Astrocyte (in vitro differentiated cells and primary cell): Measurements from ENCODE around the gene FFAR1. TPM values are rescaled to one million over a fixed set of nuclear protein-coding genes. Genes with fewer than 3 reads are reported as not detected.

ENCODE experiments used
- DNase-seq: peaks from one replicate; pipeline ENCODE4 v3.0.0-alpha.2; 2010; ENCODE audit warnings: low read depth
- FAIRE-seq: peaks from 2 replicates; lab custom pipeline; 2011; peaks lifted over from hg19 to GRCh38; lab: Jason Lieb, UNC
- H2AFZ ChIP-seq: 2 replicates; pipeline ENCODE4 v1.6.0; 2012; ENCODE audit warnings: low read depth, low read length, inconsistent platforms
- H3K27ac ChIP-seq: 2 replicates; pipeline ENCODE4 v1.5.1; 2011; ENCODE audit warnings: low read depth, low read length, inconsistent platforms
- H3K27me3 ChIP-seq: 2 replicates; pipeline ENCODE4 v1.6.0; 2011; ENCODE audit warnings: low read length, inconsistent platforms; ENCODE audit not compliant: insufficient read depth
- H3K36me3 ChIP-seq: 2 replicates; pipeline ENCODE4 v1.5.1; 2011; ENCODE audit warnings: low read length, inconsistent platforms; ENCODE audit not compliant: insufficient read depth
- H3K4me1 ChIP-seq: 2 replicates; pipeline ENCODE4 v1.5.1; 2011; ENCODE audit warnings: low read length, inconsistent platforms; ENCODE audit not compliant: insufficient read depth
- H3K4me2 ChIP-seq: 2 replicates; pipeline ENCODE4 v1.6.0; 2012; ENCODE audit warnings: low read length, inconsistent platforms
- H3K4me3 ChIP-seq: 2 replicates; pipeline ENCODE4 v1.5.1; 2011; ENCODE audit warnings: low read depth, mild to moderate bottlenecking, low read length, inconsistent platforms; ENCODE audit not compliant: insufficient read depth
- H3K79me2 ChIP-seq: 2 replicates; pipeline ENCODE4 v1.6.0; 2012; ENCODE audit warnings: mild to moderate bottlenecking, low read length, inconsistent platforms; ENCODE audit not compliant: insufficient read depth
- H3K9ac ChIP-seq: 2 replicates; pipeline ENCODE4 v1.6.0; 2012; ENCODE audit warnings: mild to moderate bottlenecking, low read length, inconsistent platforms
- H3K9me3 ChIP-seq: 2 replicates; pipeline ENCODE4 v1.5.1; 2012; ENCODE audit warnings: low read depth, mild to moderate bottlenecking, low read length, inconsistent platforms; ENCODE audit not compliant: insufficient read depth
- H4K20me1 ChIP-seq: 2 replicates; pipeline ENCODE4 v1.6.0; 2012; ENCODE audit warnings: low read length, inconsistent platforms; ENCODE audit not compliant: insufficient read depth
- H3K27ac Mint-ChIP-seq: one replicate; pipeline ENCODE4 v1.8.0; 2021; ENCODE audit warnings: mild to moderate bottlenecking, mixed read lengths; ENCODE audit not compliant: unreplicated experiment
- H3K27me3 Mint-ChIP-seq: one replicate; pipeline ENCODE4 v1.8.0; 2021; ENCODE audit warnings: low read depth, mixed read lengths; ENCODE audit not compliant: unreplicated experiment
- H3K36me3 Mint-ChIP-seq: one replicate; pipeline ENCODE4 v1.8.0; 2021; ENCODE audit warnings: low read depth, mixed read lengths; ENCODE audit not compliant: unreplicated experiment
- H3K4me1 Mint-ChIP-seq: one replicate; pipeline ENCODE4 v1.8.0; 2021; ENCODE audit warnings: low read depth, mixed read lengths; ENCODE audit not compliant: unreplicated experiment
- H3K4me3 Mint-ChIP-seq: one replicate; pipeline ENCODE4 v1.8.0; 2021; ENCODE audit warnings: mild to moderate bottlenecking, moderate library complexity, mixed read lengths; ENCODE audit not compliant: unreplicated experiment
- H3K9me3 Mint-ChIP-seq: one replicate; pipeline ENCODE4 v1.8.0; 2021; ENCODE audit warnings: mild to moderate bottlenecking, mixed read lengths; ENCODE audit not compliant: unreplicated experiment
- CTCF ChIP-seq: IDR thresholded peaks from 2 replicates; pipeline ENCODE4 v1.5.1; 2011; ENCODE audit warnings: low read depth, mild to moderate bottlenecking, inconsistent platforms, low read length, moderate library complexity; ENCODE audit not compliant: insufficient read depth
- EZH2 ChIP-seq: IDR thresholded peaks from 2 replicates; pipeline ENCODE4 v1.6.1; 2012; ENCODE audit warnings: mild to moderate bottlenecking, low read length, inconsistent platforms; ENCODE audit not compliant: insufficient read depth
- total RNA-seq: library from RNA; stranded (reverse); gene quantifications from 2 replicates; pipeline ENCODE4 v1.2.1, GENCODE V29; 2021

The FFAR1 gene
- total RNA-seq, 1 donor from 2014 or later = not detected

- H3K79me2 ChIP-seq = no peaks in the 10 kb centered on the region
- H3K27me3 ChIP-seq = peaks cover 3% of the 10 kb centered on the region
- no peak overlapping the region for H3K27ac Mint-ChIP-seq
- H3K4me1 ChIP-seq = no peaks in the 10 kb centered on the region
- peak; percentile 32 for DNase-seq
- H3K27ac ChIP-seq = no peak overlapping the region
- TF ChIP-seq CTCF (peak; percentile 68), EZH2 (no peak)
- H2AFZ ChIP-seq = peak overlapping the region; percentile 56
- H3K9ac ChIP-seq = no peak overlapping the region
- H3K4me3 Mint-ChIP-seq = no peak overlapping the region
- no peaks in the 10 kb centered on the region for H4K20me1 ChIP-seq
- H3K36me3 ChIP-seq = no peaks in the 10 kb centered on the region
- no peak overlapping the region for H3K4me2 ChIP-seq
- peak; percentile 41 for FAIRE-seq
- no peaks in the 10 kb centered on the region for H3K36me3 Mint-ChIP-seq
- H3K4me3 ChIP-seq = no peak overlapping the region
- H3K4me1 Mint-ChIP-seq = no peaks in the 10 kb centered on the region
- H3K27me3 Mint-ChIP-seq = peaks cover 32% of the 10 kb centered on the region
- H3K9me3 ChIP-seq = no peaks in the 10 kb centered on the region
- H3K9me3 Mint-ChIP-seq = no peaks in the 10 kb centered on the region
These were observed 5.0 kb downstream of the FFAR1 start for GRCh38 chr19:35352448-35353304.

- Histone ChIP-seq H4K20me1 (no peaks in the 10 kb centered on the region), H3K36me3 (no peaks in the 10 kb centered on the region), H3K27me3 (peaks cover 3% of the 10 kb centered on the region), H3K4me1 (no peaks in the 10 kb centered on the region), H3K4me3 (no peak overlapping the region), H3K9ac (no peak overlapping the region), H3K79me2 (no peaks in the 10 kb centered on the region), H3K27ac (no peak overlapping the region), H3K9me3 (no peaks in the 10 kb centered on the region), H2AFZ (no peak overlapping the region), H3K4me2 (no peak overlapping the region)
- no peak for FAIRE-seq
- Mint-ChIP-seq H3K9me3 (no peaks in the 10 kb centered on the region), H3K27ac (no peak overlapping the region), H3K27me3 (peaks cover 34% of the 10 kb centered on the region), H3K4me3 (no peak overlapping the region), H3K4me1 (no peaks in the 10 kb centered on the region), H3K36me3 (no peaks in the 10 kb centered on the region)
- no peak for TF ChIP-seq EZH2
- TF ChIP-seq CTCF = no peak
- no peak for DNase-seq
These were observed 5.9 kb downstream of the FFAR1 start for GRCh38 chr19:35353635-35354034.

- Mint-ChIP-seq H3K36me3 (no peaks in the 10 kb centered on the region), H3K9me3 (no peaks in the 10 kb centered on the region), H3K27ac (no peak overlapping the region), H3K27me3 (peaks cover 23% of the 10 kb centered on the region), H3K4me1 (no peaks in the 10 kb centered on the region), H3K4me3 (no peak overlapping the region)
- DNase-seq = no peak
- H3K4me2 ChIP-seq = no peak overlapping the region
- H3K27ac ChIP-seq = no peak overlapping the region
- no peaks in the 10 kb centered on the region for H4K20me1 ChIP-seq
- FAIRE-seq = no peak
- H3K9me3 ChIP-seq = no peaks in the 10 kb centered on the region
- H3K27me3 ChIP-seq = no peaks in the 10 kb centered on the region
- no peak overlapping the region for H3K4me3 ChIP-seq
- no peaks in the 10 kb centered on the region for H3K4me1 ChIP-seq
- H3K79me2 ChIP-seq = no peaks in the 10 kb centered on the region
- no peak overlapping the region for H2AFZ ChIP-seq
- TF ChIP-seq EZH2 (no peak), CTCF (no peak)
- H3K36me3 ChIP-seq = no peaks in the 10 kb centered on the region
- H3K9ac ChIP-seq = no peak overlapping the region
These were observed 7.2 kb downstream of the FFAR1 start for GRCh38 chr19:35354898-35355297.
